ENCODE results near the gene TRABD2B. TPM values are rescaled to one million over a fixed set of nuclear protein-coding genes. Genes with fewer than 3 reads are reported as not detected.

TRABD2B gene
- total and polyA plus RNA-seq, 2 of the 13 experiments (the other 11 are each of a cell fraction or from before 2014, with no cell fraction given), result 0.04 TPM; not detected in 1

GRCh38 chr1:47911892-47912291 is 85.3 kb downstream of the TRABD2B start:
- CTCF ChIA-PET (ENCODE audit: low intra/inter-chr PET ratio, low total read pairs), result no interaction called here
- FAIRE-seq, result peak; percentile 69
- TF ChIP-seq, protein P1, sequence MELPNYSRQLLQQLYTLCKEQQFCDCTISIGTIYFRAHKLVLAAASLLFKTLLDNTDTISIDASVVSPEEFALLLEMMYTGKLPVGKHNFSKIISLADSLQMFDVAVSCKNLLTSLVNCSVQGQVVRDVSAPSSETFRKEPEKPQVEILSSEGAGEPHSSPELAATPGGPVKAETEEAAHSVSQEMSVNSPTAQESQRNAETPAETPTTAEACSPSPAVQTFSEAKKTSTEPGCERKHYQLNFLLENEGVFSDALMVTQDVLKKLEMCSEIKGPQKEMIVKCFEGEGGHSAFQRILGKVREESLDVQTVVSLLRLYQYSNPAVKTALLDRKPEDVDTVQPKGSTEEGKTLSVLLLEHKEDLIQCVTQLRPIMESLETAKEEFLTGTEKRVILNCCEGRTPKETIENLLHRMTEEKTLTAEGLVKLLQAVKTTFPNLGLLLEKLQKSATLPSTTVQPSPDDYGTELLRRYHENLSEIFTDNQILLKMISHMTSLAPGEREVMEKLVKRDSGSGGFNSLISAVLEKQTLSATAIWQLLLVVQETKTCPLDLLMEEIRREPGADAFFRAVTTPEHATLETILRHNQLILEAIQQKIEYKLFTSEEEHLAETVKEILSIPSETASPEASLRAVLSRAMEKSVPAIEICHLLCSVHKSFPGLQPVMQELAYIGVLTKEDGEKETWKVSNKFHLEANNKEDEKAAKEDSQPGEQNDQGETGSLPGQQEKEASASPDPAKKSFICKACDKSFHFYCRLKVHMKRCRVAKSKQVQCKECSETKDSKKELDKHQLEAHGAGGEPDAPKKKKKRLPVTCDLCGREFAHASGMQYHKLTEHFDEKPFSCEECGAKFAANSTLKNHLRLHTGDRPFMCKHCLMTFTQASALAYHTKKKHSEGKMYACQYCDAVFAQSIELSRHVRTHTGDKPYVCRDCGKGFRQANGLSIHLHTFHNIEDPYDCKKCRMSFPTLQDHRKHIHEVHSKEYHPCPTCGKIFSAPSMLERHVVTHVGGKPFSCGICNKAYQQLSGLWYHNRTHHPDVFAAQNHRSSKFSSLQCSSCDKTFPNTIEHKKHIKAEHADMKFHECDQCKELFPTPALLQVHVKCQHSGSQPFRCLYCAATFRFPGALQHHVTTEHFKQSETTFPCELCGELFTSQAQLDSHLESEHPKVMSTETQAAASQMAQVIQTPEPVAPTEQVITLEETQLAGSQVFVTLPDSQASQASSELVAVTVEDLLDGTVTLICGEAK (IDR thresholded peaks at IDR 0.05), result no peak
- TF ChIP-seq, protein P1 (CRISPR knock-in tag; IDR thresholded peaks at IDR 0.05), result no peak
- 0 out of 2 replicates have a peak, but pooled peaks have one; percentile 33 for TF ChIP-seq REPIN1 (CRISPR knock-in tag; IDR thresholded peaks at IDR 0.05; ENCODE audit: borderline replicate concordance, low read depth)
- no peak for TF ChIP-seq ATAD3A (CRISPR knock-in tag; IDR thresholded peaks at IDR 0.05)
- no peak for TF ChIP-seq MED13 (CRISPR knock-in tag; IDR thresholded peaks at IDR 0.05)
- peak; percentile 24 to 66; a peak in 3 of 4 replicates for TF ChIP-seq NR2F1 (CRISPR knock-in tag; IDR thresholded peaks at IDR 0.05)
- TF ChIP-seq POLR2AphosphoS5 (IDR thresholded peaks at IDR 0.05; ENCODE audit: low read depth, low read length), result no peak
- no peak for TF ChIP-seq LCORL (IDR thresholded peaks at IDR 0.05)
- TF ChIP-seq LCORL (CRISPR knock-in tag; IDR thresholded peaks at IDR 0.05), result peak; percentile 20; the same call in 1 of the 2 replicates
- TF ChIP-seq ZNF83 (CRISPR knock-in tag; IDR thresholded peaks at IDR 0.05; ENCODE audit: borderline replicate concordance), result no peak
- no peak for TF ChIP-seq FOXP1 (IDR thresholded peaks at IDR 0.05)
- 0 out of 2 replicates have a peak, but pooled peaks have one; percentile 12 for TF ChIP-seq FOXP1 (CRISPR knock-in tag; IDR thresholded peaks at IDR 0.05)
- TF ChIP-seq, protein P2, sequence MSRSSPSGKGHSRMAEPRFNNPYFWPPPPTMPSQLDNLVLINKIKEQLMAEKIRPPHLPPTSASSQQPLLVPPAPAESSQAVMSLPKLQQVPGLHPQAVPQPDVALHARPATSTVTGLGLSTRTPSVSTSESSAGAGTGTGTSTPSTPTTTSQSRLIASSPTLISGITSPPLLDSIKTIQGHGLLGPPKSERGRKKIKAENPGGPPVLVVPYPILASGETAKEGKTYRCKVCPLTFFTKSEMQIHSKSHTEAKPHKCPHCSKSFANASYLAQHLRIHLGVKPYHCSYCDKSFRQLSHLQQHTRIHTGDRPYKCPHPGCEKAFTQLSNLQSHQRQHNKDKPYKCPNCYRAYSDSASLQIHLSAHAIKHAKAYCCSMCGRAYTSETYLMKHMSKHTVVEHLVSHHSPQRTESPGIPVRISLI (CRISPR knock-in tag; IDR thresholded peaks at IDR 0.05; ENCODE audit: borderline replicate concordance), result no peak
- TF ChIP-seq ZSCAN29 (CRISPR knock-in tag; conservative IDR thresholded peaks at IDR 0.05), result no peak
- no peak for TF ChIP-seq ZBTB42 (CRISPR knock-in tag; IDR thresholded peaks at IDR 0.05)
- TF ChIP-seq, protein P3, sequence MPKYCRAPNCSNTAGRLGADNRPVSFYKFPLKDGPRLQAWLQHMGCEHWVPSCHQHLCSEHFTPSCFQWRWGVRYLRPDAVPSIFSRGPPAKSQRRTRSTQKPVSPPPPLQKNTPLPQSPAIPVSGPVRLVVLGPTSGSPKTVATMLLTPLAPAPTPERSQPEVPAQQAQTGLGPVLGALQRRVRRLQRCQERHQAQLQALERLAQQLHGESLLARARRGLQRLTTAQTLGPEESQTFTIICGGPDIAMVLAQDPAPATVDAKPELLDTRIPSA (CRISPR knock-in tag; IDR thresholded peaks at IDR 0.05; ENCODE audit: borderline replicate concordance), result no peak

More at GRCh38 chr1:47911892-47912291, 85.3 kb downstream of the TRABD2B start:
- no peak overlapping the region for H3K4me3 ChIP-seq (replicated peaks in 1 of 3; ENCODE audit: insufficient read depth in 1 of 3, low read depth in 2 of 3, low read length in 3 of 3)
- WGBS (ENCODE audit: low lambda C conversion rate), result 61% methylated on average over 4 of the region's 4 CpGs
- in situ Hi-C loops (cut with HindIII; ENCODE audit: extremely low pct_ligation_motif_present, low pct_unique_long_range_greater_than_20kb), result no loop called here
- no peaks in the 10 kb centered on the region for H3K36me3 ChIP-seq (replicated peaks in 1 of 2; ENCODE audit: control insufficient read depth in 1 of 2, insufficient read depth in 2 of 2, low read length in 2 of 2)
- POLR2A ChIA-PET, result interaction anchor here (1.2 kb wide), 1 partner anchor 45 kb away, joined by 8 read pairs; no protein-coding TSS in a partner anchor
- H3K9ac ChIP-seq (ENCODE audit: insufficient read depth, low read depth, low read length), result no peak overlapping the region
- DNase-seq (ENCODE audit: low spot score) (peak; percentile 50), ATAC-seq (no peak)
- H3K4me2 ChIP-seq (ENCODE audit: low read depth, low read length), result peak overlapping the region; percentile 93
- no peak overlapping the region for H2AFZ ChIP-seq (ENCODE audit: low read length)
- peaks cover 92% of the 10 kb centered on the region for H3K4me1 ChIP-seq (ENCODE audit: insufficient read depth, low read length)
- H3K79me2 ChIP-seq (ENCODE audit: insufficient read depth, low read length), result peaks cover 6% of the 10 kb centered on the region
- H4K20me1 ChIP-seq (ENCODE audit: insufficient read depth, low read length), result no peaks in the 10 kb centered on the region
- peak overlapping the region; percentile 98 for H3K27ac ChIP-seq (ENCODE audit: extremely low read length, insufficient read depth, low read length)
- intact Hi-C loops (cut with micrococcal nuclease; ENCODE audit: unreplicated experiment), result loop anchor here (2.0 kb wide), 1 partner anchor 19 kb away; no protein-coding TSS in a partner anchor
- BruUV-seq (replicated peaks), result no TSS peak
- no peaks in the 10 kb centered on the region for H3K27me3 ChIP-seq (ENCODE audit: control insufficient read depth in 1 of 2, insufficient read depth in 2 of 2, low read length in 2 of 2)
- H3K9me3 ChIP-seq (ENCODE audit: low read length), result no peaks in the 10 kb centered on the region
